Activated CD4-positive, alpha-beta T cell treated with anti-CD3 and anti-CD28 coated beads, Interleukin-2, amount 50 U/mL, for 4 hours (primary cell): ENCODE results near the gene AP5S1.
A peak's percentile ranks its signal among the peaks of the same experiment; 100 is the strongest.

Source experiments
- DNase-seq, 2 experiments: peaks; one replicate each; pipeline ENCODE4 v3.0.0-alpha.2; 2020

AP5S1 gene

GRCh38 chr20:3794701-3795420, 25.5 kb upstream of the AP5S1 start:
- no peak for DNase-seq

- peak; percentile 86 to 87 for DNase-seq
Observed at GRCh38 chr20:3795511-3796468, 24.6 kb upstream of the AP5S1 start, which contains the start of gene CDC25B. CDC25B (plus strand) TSS chr20:3796310; CDS start chr20:3796532, 222 bp downstream.

DNA sequence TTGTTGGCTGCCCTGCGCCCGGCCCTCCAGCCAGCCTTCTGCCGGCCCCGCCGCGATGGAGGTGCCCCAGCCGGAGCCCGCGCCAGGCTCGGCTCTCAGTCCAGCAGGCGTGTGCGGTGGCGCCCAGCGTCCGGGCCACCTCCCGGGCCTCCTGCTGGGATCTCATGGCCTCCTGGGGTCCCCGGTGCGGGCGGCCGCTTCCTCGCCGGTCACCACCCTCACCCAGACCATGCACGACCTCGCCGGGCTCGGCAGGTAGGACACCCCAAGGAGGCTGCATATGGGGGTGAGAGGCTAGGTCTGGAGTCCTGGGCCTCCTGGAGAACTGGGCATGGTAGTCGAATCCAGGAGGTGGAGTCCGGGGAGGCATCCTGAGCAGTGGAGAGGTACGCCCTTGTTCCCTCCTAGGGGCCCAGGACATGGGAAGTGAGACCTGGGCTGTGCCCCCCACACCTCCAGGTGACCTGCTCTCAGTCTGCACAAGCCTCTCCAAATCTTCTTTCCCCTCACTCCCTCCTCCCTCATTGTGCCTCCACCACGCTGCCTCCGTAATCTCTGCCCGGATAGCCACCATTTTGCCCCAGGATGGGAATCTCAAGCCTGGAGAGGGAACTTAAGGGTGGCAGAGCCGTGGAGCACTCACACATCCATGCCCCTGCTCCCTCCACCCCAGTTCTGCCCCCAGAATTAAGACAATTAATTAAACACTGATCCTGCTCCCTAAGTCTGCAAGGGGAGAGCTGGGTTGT, 23.7 kb upstream of the AP5S1 start:
- no peak for DNase-seq

GRCh38 chr20:3797226-3797545, 23.2 kb upstream of the AP5S1 start:
- no peak for DNase-seq

GRCh38 chr20:3797592-3798372, 22.6 kb upstream of the AP5S1 start:
- no peak for DNase-seq

GRCh38 chr20:3798373-3798768, 22.0 kb upstream of the AP5S1 start:
- DNase-seq, result no peak

DNA sequence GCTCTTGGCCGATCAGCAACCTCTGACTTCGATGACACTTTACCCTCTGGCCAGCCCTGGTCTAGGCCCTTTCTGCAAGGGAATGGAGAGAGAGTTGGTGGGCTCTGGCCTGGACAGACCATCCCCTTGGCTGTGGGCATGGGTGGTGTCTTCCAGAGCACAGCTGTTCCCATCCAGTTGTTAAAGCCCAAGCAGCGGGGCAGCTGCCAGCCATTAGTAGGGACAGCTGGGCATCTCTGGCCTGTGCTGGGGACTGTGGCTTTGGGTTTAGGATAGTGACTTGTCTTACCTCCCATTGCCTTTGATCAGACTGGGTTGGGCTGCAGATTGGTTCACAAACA, 21.5 kb upstream of the AP5S1 start:
- no peak for DNase-seq

- no peak for DNase-seq
Observed at GRCh38 chr20:3800256-3800877, 20.0 kb upstream of the AP5S1 start.

DNA sequence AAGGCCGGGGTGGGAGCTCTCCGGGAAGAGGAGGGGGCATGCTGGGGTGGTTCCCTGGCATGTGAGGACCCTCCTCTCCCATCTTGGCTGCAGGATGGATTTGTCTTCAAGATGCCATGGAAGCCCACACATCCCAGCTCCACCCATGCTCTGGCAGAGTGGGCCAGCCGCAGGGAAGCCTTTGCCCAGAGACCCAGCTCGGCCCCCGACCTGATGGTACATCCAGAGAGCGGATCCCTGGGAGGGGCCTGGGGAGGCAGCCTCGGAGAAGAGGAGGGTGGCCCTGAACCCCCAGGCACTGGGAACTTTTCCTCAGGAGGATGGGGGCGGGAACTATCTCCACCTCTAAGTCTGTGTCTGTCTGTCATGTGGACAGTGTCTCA, 19.5 kb upstream of the AP5S1 start:
- DNase-seq, result no peak

- DNase-seq, result no peak
Observed at GRCh38 chr20:3801299-3801698, 19.0 kb upstream of the AP5S1 start.

DNA sequence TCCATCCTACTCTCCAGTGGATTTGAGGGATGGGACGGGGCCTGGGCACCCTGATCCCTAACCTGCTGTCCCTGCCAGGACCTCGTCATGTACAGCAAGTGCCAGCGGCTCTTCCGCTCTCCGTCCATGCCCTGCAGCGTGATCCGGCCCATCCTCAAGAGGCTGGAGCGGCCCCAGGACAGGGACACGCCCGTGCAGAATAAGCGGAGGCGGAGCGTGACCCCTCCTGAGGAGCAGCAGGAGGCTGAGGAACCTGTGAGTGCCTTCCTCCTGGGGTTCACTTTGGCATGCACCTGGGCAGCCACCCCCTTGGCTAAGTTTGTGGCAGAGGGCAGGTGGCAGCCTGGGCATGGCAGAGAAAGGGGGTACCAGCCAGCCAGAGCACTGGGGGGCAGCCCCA, 18.5 kb upstream of the AP5S1 start:
- no peak for DNase-seq

- DNase-seq, result no peak
Observed at GRCh38 chr20:3802524-3803239, 17.7 kb upstream of the AP5S1 start.

DNA sequence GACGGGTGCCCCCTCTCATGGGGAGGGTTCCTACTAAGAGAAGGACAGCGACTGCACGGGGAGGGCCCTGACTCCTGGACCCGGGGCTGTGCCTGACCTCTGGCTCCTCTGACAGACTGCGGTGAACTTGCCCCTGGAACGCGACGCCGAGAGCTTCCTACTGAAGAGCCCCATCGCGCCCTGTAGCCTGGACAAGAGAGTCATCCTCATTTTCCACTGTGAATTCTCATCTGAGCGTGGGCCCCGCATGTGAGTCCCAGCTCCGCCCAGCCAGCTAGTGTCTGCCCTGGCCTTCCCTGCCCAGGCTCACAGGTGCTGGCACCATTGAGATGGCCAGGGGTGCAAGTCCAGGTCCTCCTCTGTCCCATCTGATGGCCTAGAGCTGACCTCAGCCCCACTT, 17.1 kb upstream of the AP5S1 start:
- DNase-seq, result no peak

GRCh38 chr20:3803854-3804253, 16.5 kb upstream of the AP5S1 start:
- no peak for DNase-seq

GRCh38 chr20:3804254-3804751, 16.0 kb upstream of the AP5S1 start:
- DNase-seq, result no peak

DNA sequence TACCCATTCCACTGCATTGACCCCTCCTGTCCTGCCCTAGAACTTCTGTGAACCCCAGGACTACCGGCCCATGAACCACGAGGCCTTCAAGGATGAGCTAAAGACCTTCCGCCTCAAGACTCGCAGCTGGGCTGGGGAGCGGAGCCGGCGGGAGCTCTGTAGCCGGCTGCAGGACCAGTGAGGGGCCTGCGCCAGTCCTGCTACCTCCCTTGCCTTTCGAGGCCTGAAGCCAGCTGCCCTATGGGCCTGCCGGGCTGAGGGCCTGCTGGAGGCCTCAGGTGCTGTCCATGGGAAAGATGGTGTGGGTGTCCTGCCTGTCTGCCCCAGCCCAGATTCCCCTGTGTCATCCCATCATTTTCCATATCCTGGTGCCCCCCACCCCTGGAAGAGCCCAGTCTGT, 15.6 kb upstream of the AP5S1 start:
- DNase-seq, result no peak

- DNase-seq, result no peak
Observed at GRCh38 chr20:3808544-3808943, 11.8 kb upstream of the AP5S1 start.

DNA sequence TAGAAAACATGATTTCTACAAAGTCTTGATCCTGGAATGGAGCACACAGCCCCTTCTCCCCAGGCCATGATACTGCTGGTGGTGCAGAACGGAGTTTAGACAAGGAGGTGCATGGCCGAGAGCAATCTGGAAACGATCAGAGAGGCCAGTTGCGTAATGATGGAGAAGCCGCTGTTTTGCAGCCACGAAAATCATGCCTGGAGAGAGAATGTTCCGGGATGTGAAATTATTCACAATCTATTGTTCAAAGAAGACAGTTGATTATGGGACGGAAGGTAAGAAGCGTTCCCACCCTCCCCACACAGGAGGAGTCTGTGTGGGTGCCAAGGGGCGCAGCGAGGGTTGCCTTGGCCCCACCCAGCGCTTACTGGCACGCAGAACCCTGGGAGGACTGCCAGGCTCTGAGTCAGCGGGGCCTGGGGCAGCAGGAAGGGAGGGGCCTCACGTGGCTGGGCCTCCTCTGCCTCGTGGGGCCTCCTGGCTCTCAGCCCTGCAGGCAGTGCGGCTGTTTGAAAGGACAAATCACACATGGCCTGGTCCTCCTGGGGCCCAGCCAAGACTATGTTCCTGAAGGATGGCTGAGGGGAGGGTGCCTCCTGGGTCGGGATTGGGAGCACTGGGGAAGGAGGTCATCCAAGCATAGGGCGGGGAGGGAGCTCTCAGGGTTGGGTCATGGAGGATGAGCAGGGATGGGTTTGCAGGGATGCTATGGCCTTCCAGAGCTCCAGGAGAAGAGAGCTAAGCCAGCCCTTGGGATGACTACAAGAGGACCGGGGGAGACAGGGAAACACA, 8.7 kb upstream of the AP5S1 start:
- peak; percentile 91 to 93 for DNase-seq

GRCh38 chr20:3812259-3812681, 8.1 kb upstream of the AP5S1 start:
- DNase-seq, result no peak
